GM23338 (cell line): ENCODE data around the gene TUSC7. TPM values are rescaled to one million over a fixed set of nuclear protein-coding genes. Genes with fewer than 3 reads are reported as not detected.

ENCODE experiments used
- ATAC-seq: fragments of 200-7000 bp; cut with Tn5 transposase; 3 replicates; pipeline ENCODE4 v1.9.1; 2020
- DNase-seq: peaks from one replicate; pipeline ENCODE4 v3.0.0-alpha.2; 2015; ENCODE audit warnings: low spot score
- H2AFZ ChIP-seq: fragments of 200-600 bp; sonication (generic); 2 replicates; pipeline ENCODE4 v1.8.0; 2016; ENCODE audit warnings: antibody characterized with exemption, mild to moderate bottlenecking, moderate library complexity
- H3F3A ChIP-seq: fragments of 200-600 bp; sonication (generic); replicated peaks from 2 replicates; pipeline ENCODE4 v1.8.0; 2017; ENCODE audit warnings: antibody characterized with exemption, mixed run types, low read depth
- H3K27ac ChIP-seq: fragments of 200-600 bp; sonication (generic); 2 replicates; pipeline ENCODE4 v1.6.1; 2016; ENCODE audit warnings: low read depth
- H3K27me3 ChIP-seq: fragments of 200-600 bp; sonication (generic); 2 replicates; pipeline ENCODE4 v1.8.0; 2016; ENCODE audit warnings: mild to moderate bottlenecking, mixed run types, moderate library complexity; ENCODE audit not compliant: insufficient read depth
- H3K36me3 ChIP-seq: fragments of 200-600 bp; sonication (generic); 2 replicates; pipeline ENCODE4 v1.8.0; 2016; ENCODE audit warnings: mild to moderate bottlenecking; ENCODE audit not compliant: insufficient read depth
- H3K4me1 ChIP-seq: fragments of 200-600 bp; sonication (generic); 2 replicates; pipeline ENCODE4 v1.8.0; 2016; ENCODE audit warnings: mild to moderate bottlenecking, moderate library complexity; ENCODE audit not compliant: insufficient read depth
- H3K4me2 ChIP-seq: fragments of 200-600 bp; sonication (generic); 2 replicates; pipeline ENCODE4 v1.7.1; 2017; ENCODE audit warnings: mixed run types
- H3K4me3 ChIP-seq: fragments of 200-600 bp; sonication (generic); 2 replicates; pipeline ENCODE4 v1.6.1; 2016; ENCODE audit warnings: mixed run types
- H3K79me2 ChIP-seq: fragments of 200-600 bp; sonication (generic); replicated peaks from 2 replicates; pipeline ENCODE4 v1.8.0; 2017; ENCODE audit warnings: mild to moderate bottlenecking; ENCODE audit not compliant: insufficient read depth
- H3K9me2 ChIP-seq: fragments of 200-600 bp; sonication (generic); 2 replicates; pipeline ENCODE4 v1.8.0; 2017; ENCODE audit not compliant: insufficient read depth
- H4K20me1 ChIP-seq: fragments of 200-600 bp; sonication (generic); replicated peaks from 2 replicates; pipeline ENCODE4 v1.8.0; 2017; ENCODE audit warnings: mild to moderate bottlenecking; ENCODE audit not compliant: insufficient read depth
- H3K27ac Mint-ChIP-seq: 2 replicates; pipeline ENCODE4 v1.8.0; 2020; ENCODE audit warnings: inconsistent platforms, mild to moderate bottlenecking, moderate library complexity, mixed read lengths
- H3K27me3 Mint-ChIP-seq: 3 replicates; pipeline ENCODE4 v1.8.0; 2022; ENCODE audit warnings: low read depth, mild to moderate bottlenecking, moderate library complexity, mixed read lengths, inconsistent platforms; ENCODE audit not compliant: insufficient read depth, poor library complexity
- H3K36me3 Mint-ChIP-seq: 3 replicates; pipeline ENCODE4 v1.8.0; 2021; ENCODE audit warnings: low read depth, mild to moderate bottlenecking, inconsistent platforms, moderate library complexity, mixed read lengths
- H3K4me1 Mint-ChIP-seq: 3 replicates; pipeline ENCODE4 v1.8.0; 2020; ENCODE audit warnings: mild to moderate bottlenecking, inconsistent platforms, mixed read lengths
- H3K4me3 Mint-ChIP-seq: 3 replicates; pipeline ENCODE4 v1.8.0; 2021; ENCODE audit warnings: moderate library complexity, mild to moderate bottlenecking, inconsistent platforms, mixed read lengths
- H3K9me3 Mint-ChIP-seq: 3 replicates; pipeline ENCODE4 v1.8.0; 2020; ENCODE audit warnings: moderate library complexity, mild to moderate bottlenecking, inconsistent platforms, mixed read lengths
- CREB1 ChIP-seq: fragments of 250-450 bp; sonication (Bioruptor Pico); IDR thresholded peaks from 2 replicates; pipeline ENCODE4 v1.5.0; 2020; ENCODE audit warnings: low read depth, mild to moderate bottlenecking, moderate library complexity
- ETS1 ChIP-seq: IDR thresholded peaks from 2 replicates; pipeline ENCODE4 v1.6.1; 2016; ENCODE audit warnings: antibody characterized with exemption
- EZH2 ChIP-seq: fragments of 200-600 bp; sonication (generic); IDR thresholded peaks from one replicate; pipeline ENCODE4 v1.8.0; 2017; ENCODE audit warnings: antibody characterized with exemption, mild to moderate bottlenecking, low read depth; ENCODE audit not compliant: unreplicated experiment
- EZH2phosphoT487 ChIP-seq: fragments of 200-600 bp; sonication (generic); IDR thresholded peaks from one replicate; pipeline ENCODE4 v1.8.1; 2018; ENCODE audit warnings: antibody characterized with exemption; ENCODE audit not compliant: unreplicated experiment
- JUNB ChIP-seq: IDR thresholded peaks from one replicate; pipeline ENCODE4 v1.6.1; 2016; ENCODE audit warnings: antibody characterized with exemption; ENCODE audit not compliant: unreplicated experiment
- NANOG ChIP-seq: IDR thresholded peaks from 2 replicates; pipeline ENCODE4 v1.6.1; 2016; ENCODE audit warnings: antibody characterized with exemption, borderline replicate concordance
- POLR2AphosphoS5 ChIP-seq: IDR thresholded peaks from 2 replicates; pipeline ENCODE4 v1.6.1; 2016; ENCODE audit warnings: antibody characterized with exemption, low read depth
- STAT1 ChIP-seq: IDR thresholded peaks from one replicate; pipeline ENCODE4 v1.6.1; 2016; ENCODE audit warnings: antibody characterized with exemption; ENCODE audit not compliant: unreplicated experiment
- ZNF114 ChIP-seq: fragments of 250-450 bp; sonication (Bioruptor Pico); IDR thresholded peaks from 2 replicates; pipeline ENCODE4 v1.5.0; 2020; ENCODE audit warnings: mild to moderate bottlenecking, moderate library complexity
- ZNF331 ChIP-seq: fragments of 250-450 bp; sonication (Bioruptor Pico); IDR thresholded peaks from 2 replicates; pipeline ENCODE4 v1.5.0; 2020; ENCODE audit warnings: low read depth, mild to moderate bottlenecking, moderate library complexity
- ZNF462 ChIP-seq: fragments of 250-450 bp; sonication (Bioruptor Pico); IDR thresholded peaks from 2 replicates; pipeline ENCODE4 v1.5.0; 2020; ENCODE audit warnings: mild to moderate bottlenecking, moderate library complexity
- polyA plus RNA-seq: library from polyadenylated mRNA; unstranded; fragments of >200 nt; fragmentation: Nextera tagmentation; extraction: Ambion mirVana; gene quantifications from 2 replicates; pipeline ENCODE4 v1.2.1, GENCODE V29; 2016
- total RNA-seq: library from RNA; depleted of rRNA; stranded (reverse); fragments of >200 nt; shearing (Covaris generic); gene quantifications from 2 replicates; pipeline ENCODE4 v1.2.3, GENCODE V29; 2014
- TF ChIP-seq, protein P1 (sequence below), 2 experiments: fragments of 200-600 bp in 1 of 2; sonication (generic) in 1 of 2; conservative IDR thresholded peaks; 2 replicates each; pipeline versions ENCODE4 v1.5.1 to v1.6.1; 2016 to 2017; ENCODE audit warnings: antibody characterized with exemption in 2 of 2, low read depth in 2 of 2, mild to moderate bottlenecking in 2 of 2, moderate library complexity in 1 of 2
- TF ChIP-seq, protein P2 (sequence below): IDR thresholded peaks from one replicate; pipeline ENCODE4 v1.6.1; 2018; ENCODE audit warnings: antibody characterized with exemption; ENCODE audit not compliant: unreplicated experiment

Gene TUSC7
- total and polyA plus RNA-seq, 2 experiments from 2014 or later: not detected

GRCh38 chr3:116669576-116669975 is 40.0 kb upstream of the TUSC7 start:
- H3K79me2 ChIP-seq: no peaks in the 10 kb centered on the region
- H3F3A ChIP-seq: no peaks in the 10 kb centered on the region
- no peak for TF ChIP-seq ZNF331
- TF ChIP-seq EZH2: no peak
- TF ChIP-seq POLR2AphosphoS5: no peak
- no peak for TF ChIP-seq JUNB
- TF ChIP-seq STAT1: no peak
- TF ChIP-seq, protein P1, sequence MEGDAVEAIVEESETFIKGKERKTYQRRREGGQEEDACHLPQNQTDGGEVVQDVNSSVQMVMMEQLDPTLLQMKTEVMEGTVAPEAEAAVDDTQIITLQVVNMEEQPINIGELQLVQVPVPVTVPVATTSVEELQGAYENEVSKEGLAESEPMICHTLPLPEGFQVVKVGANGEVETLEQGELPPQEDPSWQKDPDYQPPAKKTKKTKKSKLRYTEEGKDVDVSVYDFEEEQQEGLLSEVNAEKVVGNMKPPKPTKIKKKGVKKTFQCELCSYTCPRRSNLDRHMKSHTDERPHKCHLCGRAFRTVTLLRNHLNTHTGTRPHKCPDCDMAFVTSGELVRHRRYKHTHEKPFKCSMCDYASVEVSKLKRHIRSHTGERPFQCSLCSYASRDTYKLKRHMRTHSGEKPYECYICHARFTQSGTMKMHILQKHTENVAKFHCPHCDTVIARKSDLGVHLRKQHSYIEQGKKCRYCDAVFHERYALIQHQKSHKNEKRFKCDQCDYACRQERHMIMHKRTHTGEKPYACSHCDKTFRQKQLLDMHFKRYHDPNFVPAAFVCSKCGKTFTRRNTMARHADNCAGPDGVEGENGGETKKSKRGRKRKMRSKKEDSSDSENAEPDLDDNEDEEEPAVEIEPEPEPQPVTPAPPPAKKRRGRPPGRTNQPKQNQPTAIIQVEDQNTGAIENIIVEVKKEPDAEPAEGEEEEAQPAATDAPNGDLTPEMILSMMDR (conservative IDR thresholded peaks at IDR 0.05; ENCODE audit: low read depth in 2 of 2): no peak
- TF ChIP-seq CREB1 (CRISPR knock-in tag): no peak
- no peak for TF ChIP-seq NANOG
- no peak for TF ChIP-seq ZNF114 (CRISPR knock-in tag)
- TF ChIP-seq EZH2phosphoT487: no peak
- TF ChIP-seq, protein P2, sequence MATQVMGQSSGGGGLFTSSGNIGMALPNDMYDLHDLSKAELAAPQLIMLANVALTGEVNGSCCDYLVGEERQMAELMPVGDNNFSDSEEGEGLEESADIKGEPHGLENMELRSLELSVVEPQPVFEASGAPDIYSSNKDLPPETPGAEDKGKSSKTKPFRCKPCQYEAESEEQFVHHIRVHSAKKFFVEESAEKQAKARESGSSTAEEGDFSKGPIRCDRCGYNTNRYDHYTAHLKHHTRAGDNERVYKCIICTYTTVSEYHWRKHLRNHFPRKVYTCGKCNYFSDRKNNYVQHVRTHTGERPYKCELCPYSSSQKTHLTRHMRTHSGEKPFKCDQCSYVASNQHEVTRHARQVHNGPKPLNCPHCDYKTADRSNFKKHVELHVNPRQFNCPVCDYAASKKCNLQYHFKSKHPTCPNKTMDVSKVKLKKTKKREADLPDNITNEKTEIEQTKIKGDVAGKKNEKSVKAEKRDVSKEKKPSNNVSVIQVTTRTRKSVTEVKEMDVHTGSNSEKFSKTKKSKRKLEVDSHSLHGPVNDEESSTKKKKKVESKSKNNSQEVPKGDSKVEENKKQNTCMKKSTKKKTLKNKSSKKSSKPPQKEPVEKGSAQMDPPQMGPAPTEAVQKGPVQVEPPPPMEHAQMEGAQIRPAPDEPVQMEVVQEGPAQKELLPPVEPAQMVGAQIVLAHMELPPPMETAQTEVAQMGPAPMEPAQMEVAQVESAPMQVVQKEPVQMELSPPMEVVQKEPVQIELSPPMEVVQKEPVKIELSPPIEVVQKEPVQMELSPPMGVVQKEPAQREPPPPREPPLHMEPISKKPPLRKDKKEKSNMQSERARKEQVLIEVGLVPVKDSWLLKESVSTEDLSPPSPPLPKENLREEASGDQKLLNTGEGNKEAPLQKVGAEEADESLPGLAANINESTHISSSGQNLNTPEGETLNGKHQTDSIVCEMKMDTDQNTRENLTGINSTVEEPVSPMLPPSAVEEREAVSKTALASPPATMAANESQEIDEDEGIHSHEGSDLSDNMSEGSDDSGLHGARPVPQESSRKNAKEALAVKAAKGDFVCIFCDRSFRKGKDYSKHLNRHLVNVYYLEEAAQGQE: no peak
- no peak for TF ChIP-seq ZNF462 (CRISPR knock-in tag)
- no peak for TF ChIP-seq ETS1
- no peak overlapping the region for H3K27ac ChIP-seq
- Mint-ChIP-seq H3K4me3 (no peak overlapping the region), H3K36me3 (no peaks in the 10 kb centered on the region), H3K4me1 (peaks cover 18% of the 10 kb centered on the region), H3K27ac (no peak overlapping the region), H3K9me3 (no peaks in the 10 kb centered on the region), H3K27me3 (no peaks in the 10 kb centered on the region)
- H3K36me3 ChIP-seq: no peaks in the 10 kb centered on the region
- peaks cover 9% of the 10 kb centered on the region for H3K4me1 ChIP-seq
- ATAC-seq: no peak
- H3K27me3 ChIP-seq: no peaks in the 10 kb centered on the region
- no peaks in the 10 kb centered on the region for H4K20me1 ChIP-seq
- H3K4me3 ChIP-seq: no peak overlapping the region
- H3K4me2 ChIP-seq: no peak overlapping the region
- H2AFZ ChIP-seq: no peak overlapping the region
- H3K9me2 ChIP-seq: no peaks in the 10 kb centered on the region
- no peak for DNase-seq
